Stimulated activated CD4-positive, alpha-beta T cell treated with anti-CD3 and anti-CD28 coated beads, Interleukin-15, amount 100 ng/mL, for 24 hours (primary cell): ENCODE results near the gene CDC34.
"Not testable (repeated sequence)": the region's sequence is repeated elsewhere in the genome, so short reads cannot be mapped to it uniquely, and the experiment has no call there.

Experiments used
- DNase-seq: peaks from one replicate; pipeline ENCODE4 v3.0.0-alpha.2; 2020

CDC34 gene

GRCh38 chr19:574658-575526 is 43.3 kb downstream of the CDC34 start:
- DNase-seq: no peak

- no peak for DNase-seq
Observed at GRCh38 chr19:575527-576506, 44.3 kb downstream of the CDC34 start.

GRCh38 chr19:576768-577438 is 45.3 kb downstream of the CDC34 start:
- DNase-seq: no peak

DNA sequence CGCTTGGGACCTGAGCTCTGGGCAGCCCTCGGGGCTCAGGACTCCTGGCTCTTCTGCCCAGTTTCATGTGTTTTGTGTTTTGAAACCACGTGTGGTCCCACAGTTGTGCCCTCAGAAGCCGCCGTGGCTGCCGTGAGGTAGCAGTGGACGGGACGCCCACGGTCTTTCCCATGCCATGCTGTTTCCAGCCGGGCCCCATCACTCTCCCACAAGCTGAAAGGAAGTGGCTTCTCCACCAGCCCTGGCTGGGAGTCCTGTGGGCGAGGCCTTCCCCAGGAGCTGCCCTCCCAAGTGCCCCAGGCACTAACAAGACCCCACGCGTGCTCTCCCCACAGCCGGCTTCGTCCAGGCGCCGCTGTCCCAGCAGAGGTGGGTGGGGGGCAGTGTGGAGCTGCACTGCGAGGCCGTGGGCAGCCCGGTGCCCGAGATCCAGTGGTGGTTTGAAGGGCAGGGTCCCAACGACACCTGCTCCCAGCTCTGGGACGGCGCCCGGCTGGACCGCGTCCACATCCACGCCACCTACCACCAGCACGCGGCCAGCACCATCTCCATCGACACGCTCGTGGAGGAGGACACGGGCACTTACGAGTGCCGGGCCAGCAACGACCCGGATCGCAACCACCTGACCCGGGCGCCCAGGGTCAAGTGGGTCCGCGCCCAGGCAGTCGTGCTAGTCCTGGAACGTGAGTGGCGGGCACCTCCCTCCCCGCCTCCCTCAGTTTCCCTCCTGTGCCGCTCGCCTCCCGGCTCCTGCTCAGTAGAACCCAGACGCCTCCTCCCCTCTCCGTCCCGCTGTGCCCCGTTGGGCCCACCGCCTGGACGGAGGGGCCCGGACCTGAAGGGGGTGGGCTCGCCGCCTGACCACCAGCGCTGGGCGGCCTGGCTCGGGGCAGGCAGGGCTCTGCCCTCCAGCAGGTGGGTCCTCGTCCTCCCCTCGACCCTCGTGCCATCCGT is 46.2 kb downstream of the CDC34 start:
- DNase-seq: no peak

GRCh38 chr19:579111-579841 is 47.7 kb downstream of the CDC34 start:
- DNase-seq: no peak

DNA sequence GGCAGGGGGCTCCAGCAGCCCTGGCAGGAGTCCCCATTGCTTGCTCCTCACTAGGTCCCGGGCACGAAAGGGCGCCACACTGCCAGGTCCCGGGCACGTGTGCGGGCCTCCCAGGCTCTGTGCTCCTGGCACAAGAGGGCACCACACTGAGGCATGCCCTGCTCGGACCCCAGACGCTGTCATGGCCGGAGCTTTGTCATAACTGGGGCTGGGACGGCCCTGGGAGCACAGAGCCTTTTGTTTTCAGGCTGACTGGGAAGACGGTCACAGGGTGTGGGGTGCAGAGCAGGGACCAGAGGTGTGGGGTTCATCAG is 48.2 kb downstream of the CDC34 start:
- DNase-seq: no peak

DNA sequence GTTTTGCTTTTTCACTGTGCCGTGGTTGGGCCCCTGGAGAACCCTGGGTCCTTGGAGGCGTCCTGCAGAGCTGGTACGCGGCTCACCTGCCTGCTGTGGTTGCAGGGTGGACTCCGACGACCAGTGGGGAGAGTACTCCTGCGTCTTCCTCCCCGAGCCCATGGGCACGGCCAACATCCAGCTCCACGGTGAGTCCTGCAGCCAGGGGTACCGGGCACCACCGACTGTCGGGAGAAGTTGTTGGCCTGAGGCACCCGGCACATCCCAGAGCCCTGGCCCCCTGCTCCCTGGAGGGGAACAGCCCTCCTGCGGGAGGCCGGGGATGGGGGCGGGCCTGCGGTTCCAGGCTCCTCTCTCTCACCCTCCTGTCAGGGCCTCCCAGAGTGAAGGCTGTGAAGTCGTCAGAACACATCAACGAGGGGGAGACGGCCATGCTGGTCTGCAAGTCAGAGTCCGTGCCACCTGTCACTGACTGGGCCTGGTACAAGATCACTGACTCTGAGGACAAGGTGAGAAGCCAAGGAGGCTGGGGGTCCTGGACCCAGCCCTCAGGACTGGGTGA is 48.8 kb downstream of the CDC34 start:
- DNase-seq: no peak

DNA sequence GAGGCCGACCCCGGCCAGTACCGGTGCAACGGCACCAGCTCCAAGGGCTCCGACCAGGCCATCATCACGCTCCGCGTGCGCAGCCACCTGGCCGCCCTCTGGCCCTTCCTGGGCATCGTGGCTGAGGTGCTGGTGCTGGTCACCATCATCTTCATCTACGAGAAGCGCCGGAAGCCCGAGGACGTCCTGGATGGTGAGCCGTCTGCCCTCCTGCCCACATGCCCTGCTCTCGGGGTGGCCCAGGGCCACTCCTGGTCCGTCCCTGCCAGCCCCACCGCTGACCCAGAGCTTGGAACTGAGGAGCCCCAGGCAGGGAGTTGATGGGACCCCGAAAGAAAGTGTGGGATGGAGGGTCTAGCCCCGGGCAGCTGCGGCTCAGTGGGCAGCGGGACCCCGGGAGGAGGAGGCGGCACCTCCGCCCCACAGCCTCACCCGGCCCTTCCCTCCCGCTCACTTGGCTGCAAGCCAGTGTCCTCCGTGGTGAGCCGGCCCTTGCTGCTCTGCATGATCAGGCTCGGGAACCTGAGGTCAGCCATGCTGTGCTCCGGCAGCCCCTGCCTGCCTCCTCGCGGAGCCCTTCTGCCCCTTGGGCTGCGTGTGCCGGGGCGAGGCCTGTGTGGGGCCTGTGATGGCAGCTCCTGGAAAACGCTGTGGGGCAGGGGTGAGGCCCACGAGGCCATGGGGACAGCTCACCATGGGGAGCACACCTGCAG is 50.0 kb downstream of the CDC34 start:
- no peak for DNase-seq

DNA sequence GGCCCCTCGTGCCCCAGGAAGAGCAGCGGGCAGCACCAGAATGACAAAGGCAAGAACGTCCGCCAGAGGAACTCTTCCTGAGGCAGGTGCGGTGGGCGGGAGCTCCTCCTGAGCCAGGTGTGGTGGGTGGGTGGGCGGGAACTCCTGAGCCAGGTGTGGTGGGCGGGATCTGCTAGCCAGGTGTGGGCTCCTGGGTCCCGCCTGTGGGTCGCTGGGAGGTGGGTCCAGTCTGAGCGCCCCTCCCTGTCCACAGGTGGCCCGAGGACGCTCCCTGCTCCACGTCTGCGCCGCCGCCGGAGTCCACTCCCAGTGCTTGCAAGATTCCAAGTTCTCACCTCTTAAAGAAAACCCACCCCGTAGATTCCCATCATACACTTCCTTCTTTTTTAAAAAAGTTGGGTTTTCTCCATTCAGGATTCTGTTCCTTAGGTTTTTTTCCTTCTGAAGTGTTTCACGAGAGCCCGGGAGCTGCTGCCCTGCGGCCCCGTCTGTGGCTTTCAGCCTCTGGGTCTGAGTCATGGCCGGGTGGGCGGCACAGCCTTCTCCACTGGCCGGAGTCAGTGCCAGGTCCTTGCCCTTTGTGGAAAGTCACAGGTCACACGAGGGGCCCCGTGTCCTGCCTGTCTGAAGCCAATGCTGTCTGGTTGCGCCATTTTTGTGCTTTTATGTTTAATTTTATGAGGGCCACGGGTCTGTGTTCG is 51.1 kb downstream of the CDC34 start:
- no peak for DNase-seq

GRCh38 chr19:583198-583967 is 51.8 kb downstream of the CDC34 start:
- DNase-seq: no peak

- no peak for DNase-seq
Observed at GRCh38 chr19:583968-584239, 52.3 kb downstream of the CDC34 start.

- DNase-seq: peak; percentile 70
Observed at GRCh38 chr19:584240-585001, 52.9 kb downstream of the CDC34 start.

GRCh38 chr19:585146-585545 is 53.6 kb downstream of the CDC34 start:
- not testable (repeated sequence) for DNase-seq

DNA sequence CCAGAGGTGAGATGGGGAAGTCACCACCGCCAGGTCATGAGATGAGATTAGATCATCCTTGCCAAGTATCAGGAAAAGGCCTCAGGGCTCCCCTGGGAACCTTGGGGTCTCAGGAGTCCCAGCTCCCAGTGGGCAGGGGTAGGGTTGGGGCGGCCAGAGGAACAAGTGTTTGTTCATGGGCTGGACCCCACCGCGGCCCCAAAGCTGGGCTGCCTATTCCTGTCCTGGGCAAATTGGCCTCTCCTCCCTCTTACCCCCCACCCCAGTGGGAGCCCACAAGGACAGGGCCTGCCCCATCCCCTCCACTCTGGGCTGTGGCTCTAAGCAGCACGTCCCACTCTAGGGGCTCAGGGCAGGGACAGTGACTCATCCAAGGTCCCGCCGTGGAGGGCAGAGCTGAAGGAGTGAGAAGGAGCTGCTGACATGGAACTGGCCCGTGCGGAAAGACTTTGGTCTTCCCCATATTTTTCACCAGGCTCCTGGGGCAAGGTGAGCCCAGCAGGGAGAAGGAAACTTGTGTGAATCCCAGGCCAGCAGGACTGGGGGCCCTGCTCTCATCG is 54.1 kb downstream of the CDC34 start:
- no peak for DNase-seq

DNA sequence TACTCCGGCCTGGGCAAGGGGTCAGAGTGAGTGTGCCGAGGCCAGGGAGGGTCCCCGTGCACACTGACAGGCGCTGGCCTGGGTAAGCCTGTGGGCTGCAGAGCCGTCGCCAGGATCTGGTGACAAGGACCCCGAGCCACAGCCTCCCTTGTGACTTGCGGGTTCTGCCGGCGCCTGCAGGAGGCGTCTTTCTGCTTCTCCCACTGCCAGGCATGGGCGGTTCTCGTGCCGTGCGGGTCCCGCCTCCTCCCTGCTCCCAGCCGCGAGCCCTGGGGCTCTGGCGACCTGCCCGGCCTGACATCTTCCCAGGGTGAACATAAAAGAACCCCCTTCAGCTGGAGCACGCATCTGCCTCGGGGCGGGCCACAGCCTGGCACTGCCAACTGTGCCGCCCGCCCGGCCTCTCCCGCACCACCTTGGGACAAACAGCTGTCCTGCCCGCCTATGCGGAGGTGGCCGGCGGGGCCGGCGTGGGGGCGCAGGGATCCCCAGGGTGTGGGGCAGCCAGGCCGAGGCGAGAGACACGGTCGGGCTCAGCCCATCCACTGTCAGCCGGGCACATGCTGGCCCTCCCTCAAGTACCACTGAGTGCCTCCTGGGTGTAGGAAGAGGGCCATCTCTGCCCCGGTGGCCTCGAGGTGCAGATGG is 56.7 kb downstream of the CDC34 start:
- DNase-seq: peak; percentile 83

DNA sequence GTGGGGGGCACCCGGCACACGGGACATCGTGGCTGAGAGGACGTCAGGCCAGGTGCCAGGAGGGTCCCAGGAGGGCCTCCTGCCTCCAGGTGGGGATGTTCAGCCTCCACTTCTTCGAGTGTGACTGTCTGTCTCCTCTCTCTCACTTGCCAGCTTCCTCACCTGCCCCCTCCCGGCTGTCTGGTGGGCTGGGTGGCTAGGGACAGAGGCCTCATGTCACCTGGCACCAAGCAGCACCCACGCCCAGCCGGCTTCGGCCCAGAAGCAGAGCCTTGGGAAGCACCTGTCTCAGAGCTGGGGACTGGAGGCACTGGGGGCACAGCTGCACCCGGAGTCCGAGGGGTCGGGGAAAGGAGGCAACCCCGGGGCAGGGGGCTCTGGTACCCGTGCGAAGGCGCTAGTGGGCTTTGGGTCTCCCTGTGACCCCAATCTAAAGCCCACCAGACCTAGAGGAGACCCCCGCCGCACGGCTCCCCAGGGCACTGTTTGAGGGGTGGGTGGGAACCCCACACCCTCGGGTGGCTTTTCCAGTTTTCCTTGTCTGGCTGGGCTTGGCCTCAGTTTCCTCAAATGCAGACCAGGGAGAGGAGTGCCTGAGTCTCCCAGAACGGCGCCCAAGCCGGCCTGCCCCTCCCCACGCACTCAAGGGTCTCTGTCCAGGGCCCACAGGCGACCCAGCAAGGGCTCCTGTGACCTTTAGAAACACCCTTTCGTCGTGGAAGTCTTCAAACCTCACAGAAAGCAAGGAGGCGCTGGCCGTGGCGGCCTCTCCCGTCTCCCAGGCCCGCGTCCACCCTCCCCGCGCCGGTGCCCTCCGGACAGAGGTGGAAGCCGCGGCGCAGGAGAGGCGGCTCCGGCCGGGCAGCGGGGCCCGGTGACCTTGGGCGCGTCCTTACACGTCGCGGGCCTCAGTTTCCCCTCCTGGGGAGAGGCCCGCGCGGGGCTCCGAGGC is 57.5 kb downstream of the CDC34 start:
- DNase-seq: no peak
